ENCODE data around the gene ACADSB.

The ACADSB gene

DNA sequence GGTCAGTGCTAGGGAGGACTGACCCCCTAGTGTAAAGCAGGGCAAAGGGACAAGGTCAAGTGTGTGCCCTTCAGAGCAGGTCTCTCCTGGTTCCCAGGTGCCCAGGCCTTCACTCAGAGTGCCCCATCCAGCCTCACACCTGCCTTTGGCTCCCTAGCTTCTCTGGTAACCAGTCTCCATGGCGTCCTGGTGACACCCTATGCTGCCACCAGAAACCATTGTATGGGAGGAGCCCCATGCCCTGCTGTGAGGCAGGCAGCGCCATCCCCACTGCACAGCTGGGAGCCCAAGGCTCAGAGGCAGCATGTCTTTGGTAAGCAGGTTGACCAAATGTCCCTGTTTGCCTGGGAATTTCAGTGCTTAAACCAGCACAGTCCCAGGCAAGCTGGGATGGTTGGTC is 93.9 kb downstream of the ACADSB start:
- H2BK120ac ChIP-seq (ENCODE audit: insufficient read depth, low read length, poor library complexity): no peak overlapping the region
- no peak overlapping the region for H3K9ac ChIP-seq (ENCODE audit: low read length)
- no peak overlapping the region for H4K91ac ChIP-seq (ENCODE audit: low read depth, low read length)
- H3K79me1 ChIP-seq (ENCODE audit: low read length): no peaks in the 10 kb centered on the region
- no peaks in the 10 kb centered on the region for H3K79me2 ChIP-seq (ENCODE audit: control insufficient read depth, insufficient read depth, low read length, poor library complexity)
- no peak for DNase-seq
- no peaks in the 10 kb centered on the region for H3K27me3 ChIP-seq (ENCODE audit: insufficient read depth, low read length)
- no peak overlapping the region for H3K23ac ChIP-seq (ENCODE audit: low read length)
- H2AFZ ChIP-seq (ENCODE audit: insufficient read depth, low read length, poor library complexity): no peak overlapping the region
- H2BK12ac ChIP-seq (ENCODE audit: low read length): no peak overlapping the region
- H3K14ac ChIP-seq (ENCODE audit: low read length): no peak overlapping the region
- WGBS (ENCODE audit: extremely low coverage, insufficient coverage, insufficient read length): no CpG with 5 or more reads among the region's 2 CpGs
- H3K4me1 ChIP-seq (ENCODE audit: control insufficient read depth in 1 of 2, insufficient read depth in 2 of 2, low read length in 2 of 2): no peaks in the 10 kb centered on the region
- no peaks in the 10 kb centered on the region for H3K36me3 ChIP-seq (ENCODE audit: control insufficient read depth in 1 of 2, insufficient read depth in 2 of 2, low read length in 2 of 2)
- no peak overlapping the region for H2BK5ac ChIP-seq (ENCODE audit: low read depth, low read length, poor library complexity)
- H3K27ac ChIP-seq (ENCODE audit: low read depth, low read length): no peak overlapping the region
- no peak overlapping the region for H3K18ac ChIP-seq (ENCODE audit: low read length)
- H4K8ac ChIP-seq (ENCODE audit: low read depth, low read length): no peak overlapping the region
- H3K9me3 ChIP-seq (ENCODE audit: insufficient read depth, low read depth, low read length): no peaks in the 10 kb centered on the region
- no peak overlapping the region for H4K12ac ChIP-seq (ENCODE audit: low read depth, low read length)
- H3K4ac ChIP-seq (ENCODE audit: low read depth, low read length): no peak overlapping the region
- H3K4me2 ChIP-seq (ENCODE audit: low read length): no peak overlapping the region
- peak overlapping the region; percentile 46 for H3K4me3 ChIP-seq (ENCODE audit: low read depth, low read length)
- no peak overlapping the region for H2AK5ac ChIP-seq (ENCODE audit: low read length)

GRCh38 chr10:123103944-123104343 is 95.1 kb downstream of the ACADSB start:
- Histone ChIP-seq H2BK120ac (ENCODE audit: insufficient read depth, low read length, poor library complexity) (no peak overlapping the region), H3K27ac (ENCODE audit: low read depth, low read length) (no peak overlapping the region), H2AK5ac (ENCODE audit: low read length) (no peak overlapping the region), H3K4ac (ENCODE audit: low read depth, low read length) (no peak overlapping the region), H4K12ac (ENCODE audit: low read depth, low read length) (no peak overlapping the region), H3K79me1 (ENCODE audit: low read length) (no peaks in the 10 kb centered on the region), H3K36me3 (ENCODE audit: control insufficient read depth in 1 of 2, insufficient read depth in 2 of 2, low read length in 2 of 2) (no peaks in the 10 kb centered on the region), H3K27me3 (ENCODE audit: insufficient read depth, low read length) (no peaks in the 10 kb centered on the region), H3K9me3 (ENCODE audit: insufficient read depth, low read depth, low read length) (peaks cover 2% of the 10 kb centered on the region), H3K4me2 (ENCODE audit: low read length) (no peak overlapping the region), H3K4me3 (ENCODE audit: low read depth, low read length) (no peak overlapping the region), H4K8ac (ENCODE audit: low read depth, low read length) (no peak overlapping the region), H3K79me2 (ENCODE audit: control insufficient read depth, insufficient read depth, low read length, poor library complexity) (no peaks in the 10 kb centered on the region), H4K91ac (ENCODE audit: low read depth, low read length) (no peak overlapping the region), H2BK5ac (ENCODE audit: low read depth, low read length, poor library complexity) (no peak overlapping the region), H3K14ac (ENCODE audit: low read length) (no peak overlapping the region), H2BK12ac (ENCODE audit: low read length) (no peak overlapping the region), H3K9ac (ENCODE audit: low read length) (no peak overlapping the region), H3K4me1 (ENCODE audit: control insufficient read depth in 1 of 2, insufficient read depth in 2 of 2, low read length in 2 of 2) (no peaks in the 10 kb centered on the region), H2AFZ (ENCODE audit: insufficient read depth, low read length, poor library complexity) (no peak overlapping the region), H3K23ac (ENCODE audit: low read length) (no peak overlapping the region), H3K18ac (ENCODE audit: low read length) (no peak overlapping the region)
- no peak for DNase-seq
- WGBS (ENCODE audit: extremely low coverage, insufficient coverage, insufficient read length): no CpG with 5 or more reads among the region's 9 CpGs

Measured in trophoblast cell (in vitro differentiated cells and primary cell).